Measurements from ENCODE around the gene PHF10. TPM values are rescaled to one million over a fixed set of nuclear protein-coding genes. Genes with fewer than 3 reads are reported as not detected.

PHF10 gene
- total RNA-seq, 4 donors from 2014 or later: 39.4 to 74.3 (median 60.0) TPM

DNA sequence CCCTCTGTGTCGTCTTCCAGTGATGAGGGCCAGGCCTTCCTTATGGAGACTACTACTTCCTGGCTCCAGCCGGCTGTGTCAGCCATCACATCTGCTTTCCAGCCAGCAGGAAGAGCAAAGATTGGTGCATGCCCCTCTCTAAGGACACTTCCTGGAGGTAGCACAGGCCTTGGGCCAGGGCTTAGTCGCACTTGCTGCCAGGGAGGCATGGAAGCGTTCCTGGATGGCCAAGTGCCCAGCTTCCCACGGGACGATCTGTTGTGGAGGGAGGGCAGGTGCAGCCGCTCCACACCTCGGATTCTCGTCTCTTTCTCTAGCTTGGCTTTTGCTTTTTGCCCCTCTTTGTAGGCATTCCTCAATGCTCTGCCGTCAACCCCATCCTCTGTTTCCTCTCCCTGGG, 39.0 kb upstream of the PHF10 start:
- no peaks in the 10 kb centered on the region for H3K27me3 ChIP-seq
- no peak overlapping the region for H3K4me3 ChIP-seq (replicated peaks in 1 of 3)
- no peak for TF ChIP-seq POLR2A (IDR thresholded peaks at IDR 0.05)
- TF ChIP-seq, protein P1, sequence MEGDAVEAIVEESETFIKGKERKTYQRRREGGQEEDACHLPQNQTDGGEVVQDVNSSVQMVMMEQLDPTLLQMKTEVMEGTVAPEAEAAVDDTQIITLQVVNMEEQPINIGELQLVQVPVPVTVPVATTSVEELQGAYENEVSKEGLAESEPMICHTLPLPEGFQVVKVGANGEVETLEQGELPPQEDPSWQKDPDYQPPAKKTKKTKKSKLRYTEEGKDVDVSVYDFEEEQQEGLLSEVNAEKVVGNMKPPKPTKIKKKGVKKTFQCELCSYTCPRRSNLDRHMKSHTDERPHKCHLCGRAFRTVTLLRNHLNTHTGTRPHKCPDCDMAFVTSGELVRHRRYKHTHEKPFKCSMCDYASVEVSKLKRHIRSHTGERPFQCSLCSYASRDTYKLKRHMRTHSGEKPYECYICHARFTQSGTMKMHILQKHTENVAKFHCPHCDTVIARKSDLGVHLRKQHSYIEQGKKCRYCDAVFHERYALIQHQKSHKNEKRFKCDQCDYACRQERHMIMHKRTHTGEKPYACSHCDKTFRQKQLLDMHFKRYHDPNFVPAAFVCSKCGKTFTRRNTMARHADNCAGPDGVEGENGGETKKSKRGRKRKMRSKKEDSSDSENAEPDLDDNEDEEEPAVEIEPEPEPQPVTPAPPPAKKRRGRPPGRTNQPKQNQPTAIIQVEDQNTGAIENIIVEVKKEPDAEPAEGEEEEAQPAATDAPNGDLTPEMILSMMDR (IDR thresholded peaks at IDR 0.05): no peak
- no peaks in the 10 kb centered on the region for H3K9me3 ChIP-seq
- peak in 1 of 2 donors; percentile 28 for DNase-seq
- intact Hi-C loops (cut with DNase I): no loop called here
- peaks cover 0 to 11% of the 10 kb centered on the region in 2 donors for H3K4me1 ChIP-seq
- 77 to 86% methylated on average over 10 of the region's 10 CpGs for WGBS, 2 donors
- H3K27ac ChIP-seq: no peak overlapping the region
- H3K36me3 ChIP-seq: peaks cover 10 to 47% of the 10 kb centered on the region in 2 donors

DNA sequence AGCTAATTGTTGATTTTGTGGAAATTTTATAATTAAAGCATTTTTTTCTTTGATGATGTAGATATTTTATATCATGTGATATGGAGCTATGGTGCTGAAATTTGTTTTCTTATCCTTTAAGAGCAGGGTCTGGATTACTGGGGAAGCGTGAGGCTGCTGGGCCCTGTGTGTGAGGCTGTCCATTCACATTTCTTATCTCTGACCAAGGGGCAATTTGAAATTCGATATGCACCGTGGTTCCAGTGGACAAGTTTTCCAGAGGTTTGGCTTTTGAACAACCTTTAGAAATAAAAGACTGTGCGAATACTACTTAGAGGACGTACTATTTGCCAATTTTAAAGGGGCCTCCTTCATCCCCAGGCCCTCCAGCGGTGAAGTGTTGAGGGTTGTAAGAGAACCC, 30.9 kb upstream of the PHF10 start:
- no peak for TF ChIP-seq POLR2A (IDR thresholded peaks at IDR 0.05)
- TF ChIP-seq, protein P1 (IDR thresholded peaks at IDR 0.05): no peak
- DNase-seq: no peak
- H3K9me3 ChIP-seq: no peaks in the 10 kb centered on the region
- H3K27me3 ChIP-seq: no peaks in the 10 kb centered on the region
- no peak overlapping the region for H3K4me3 ChIP-seq (replicated peaks in 1 of 3)
- 73 to 74% methylated on average over 6 of the region's 6 CpGs for WGBS, 2 donors
- intact Hi-C loops (cut with DNase I): loop anchor here (10.0 kb wide), 1 partner anchor 50 kb away; the partner anchor contains the start of genes C6orf120 and WDR27
- peaks cover 20 to 25% of the 10 kb centered on the region in 2 donors for H3K36me3 ChIP-seq
- H3K4me1 ChIP-seq: peaks cover 7 to 12% of the 10 kb centered on the region in 2 donors
- H3K27ac ChIP-seq: no peak overlapping the region

DNA sequence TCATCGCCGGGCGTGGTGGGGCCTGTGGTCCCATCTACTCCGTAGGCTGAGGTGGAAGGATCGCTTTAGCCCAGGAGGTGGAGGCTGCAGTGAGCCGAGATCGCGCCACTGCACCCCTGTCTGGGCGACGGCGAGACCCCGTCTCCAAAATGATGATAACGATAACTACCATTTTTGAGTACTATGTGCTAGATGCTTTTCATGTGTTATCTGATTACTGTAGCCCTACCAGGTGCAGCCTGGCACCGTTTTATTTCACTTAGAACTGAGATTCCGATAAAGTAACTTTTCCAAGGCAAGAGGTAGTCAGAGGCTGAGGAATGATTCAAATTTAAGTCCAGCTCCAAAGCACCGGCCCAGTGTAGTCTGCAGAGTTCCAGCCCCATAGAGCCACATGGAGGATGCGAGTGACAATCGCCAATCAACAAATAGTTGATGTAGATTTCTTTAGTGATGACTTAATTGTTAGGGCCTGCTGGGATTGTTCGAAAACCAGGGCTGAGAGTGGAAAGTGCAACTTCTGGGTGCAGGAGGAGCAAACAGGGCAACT, 27.8 kb upstream of the PHF10 start:
- no peak for TF ChIP-seq POLR2A (IDR thresholded peaks at IDR 0.05)
- TF ChIP-seq, protein P1 (IDR thresholded peaks at IDR 0.05): no peak
- intact Hi-C loops (cut with DNase I): loop anchor here (5.0 to 10.0 kb wide), 2 partner anchors 47 to 805 kb away; partner anchors contain the start of genes C6orf120 and WDR27
- no peaks in the 10 kb centered on the region for H3K9me3 ChIP-seq
- H3K36me3 ChIP-seq: peaks cover 1 to 2% of the 10 kb centered on the region in 2 donors
- peak overlapping the region; percentile 62 to 96 (median 81) for H3K4me3 ChIP-seq (replicated peaks in 1 of 3)
- H3K27me3 ChIP-seq: no peaks in the 10 kb centered on the region
- H3K27ac ChIP-seq: peak overlapping the region; percentile 86 to 95 (median 90)
- no peak for DNase-seq
- peaks cover 7 to 12% of the 10 kb centered on the region in 2 donors for H3K4me1 ChIP-seq
- WGBS, 2 donors: 10% methylated on average over 13 to 14 of the region's 19 CpGs

DNA sequence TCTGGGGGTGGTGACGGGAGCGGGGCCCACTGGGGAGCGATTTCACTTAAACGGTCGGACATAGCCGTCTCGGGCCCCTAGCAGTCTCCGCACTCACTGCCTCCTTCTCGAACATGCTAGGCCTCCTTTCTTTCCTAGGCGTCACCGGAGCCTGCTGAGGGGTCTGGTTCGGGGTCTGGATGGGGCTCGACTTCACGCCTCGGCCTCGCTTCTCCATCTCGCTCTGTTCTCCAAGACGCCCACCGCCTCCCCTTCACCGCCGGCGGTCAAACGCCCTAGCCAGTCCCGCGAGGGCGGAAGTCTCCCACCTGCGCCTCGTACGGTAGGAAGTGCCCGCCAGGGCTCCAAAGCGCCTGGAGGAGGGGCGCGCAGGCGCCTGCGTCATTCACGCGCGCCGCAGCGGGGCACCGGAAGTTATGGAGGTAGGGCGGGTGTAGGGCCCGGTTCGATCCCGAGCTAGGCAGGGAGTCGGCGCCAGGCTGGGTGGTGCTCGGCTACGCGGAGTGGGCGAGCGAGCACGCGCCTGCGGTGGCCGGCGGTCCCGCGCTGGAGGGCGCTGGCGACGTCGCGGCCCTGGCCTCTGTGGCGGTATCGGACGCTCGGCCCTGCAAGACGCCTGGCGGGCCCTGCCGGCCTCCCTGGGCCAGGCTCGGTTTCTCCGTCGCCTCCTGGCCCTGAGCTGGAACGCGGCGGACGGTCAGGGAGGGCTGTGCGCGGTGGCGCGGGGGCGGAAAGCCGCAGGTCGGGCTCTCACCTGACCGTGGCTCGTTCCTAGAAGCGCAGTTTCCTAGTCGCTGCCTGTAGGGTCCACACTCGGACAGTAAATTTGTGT, 27.2 kb upstream of the PHF10 start, which contains the start of the genes DYNLT2 and ERMARD:
DYNLT2 (minus strand) TSS at position 331 of the 832 bp plus-strand sequence; CDS start at position 217, 114 bp downstream.
ERMARD (plus strand) TSS at position 381 of the 832 bp plus-strand sequence; CDS start at position 417, 36 bp downstream.
- H3K27ac ChIP-seq: peak within 1 kb of the TSS; percentile 86 to 95 (median 90)
- intact Hi-C loops (cut with DNase I): loop anchor here (5.0 to 10.0 kb wide), 2 partner anchors 47 to 806 kb away; partner anchors contain the start of genes C6orf120 and WDR27
- peak within 1 kb of the TSS; percentile 62 to 96 (median 81) for H3K4me3 ChIP-seq (replicated peaks in 1 of 3)
- peaks cover 7 to 12% of the 10 kb centered on the region in 2 donors for H3K4me1 ChIP-seq
- DNase-seq: peak; percentile 93 to 94
- no peaks in the 10 kb centered on the region for H3K36me3 ChIP-seq
- WGBS, 2 donors: 1 to 2% methylated on average over 10 to 21 of the region's 90 CpGs
- H3K9me3 ChIP-seq: no peaks in the 10 kb centered on the region
- no peaks in the 10 kb centered on the region for H3K27me3 ChIP-seq
- TF ChIP-seq, protein P1 (IDR thresholded peaks at IDR 0.05): peak in 5 of 6 experiments; percentile 6 to 49 (median 35)
- TF ChIP-seq POLR2A (IDR thresholded peaks at IDR 0.05): peak; percentile 17 to 90
